Hippocampal formation (tissue), 2 donors: ENCODE measurements around the gene ACOX2.

Experiments used
- DNase-seq, 2 donors: peaks; one replicate each; lab custom pipeline; 2025; lab: John Stamatoyannopoulos, UW

The ACOX2 gene

DNA sequence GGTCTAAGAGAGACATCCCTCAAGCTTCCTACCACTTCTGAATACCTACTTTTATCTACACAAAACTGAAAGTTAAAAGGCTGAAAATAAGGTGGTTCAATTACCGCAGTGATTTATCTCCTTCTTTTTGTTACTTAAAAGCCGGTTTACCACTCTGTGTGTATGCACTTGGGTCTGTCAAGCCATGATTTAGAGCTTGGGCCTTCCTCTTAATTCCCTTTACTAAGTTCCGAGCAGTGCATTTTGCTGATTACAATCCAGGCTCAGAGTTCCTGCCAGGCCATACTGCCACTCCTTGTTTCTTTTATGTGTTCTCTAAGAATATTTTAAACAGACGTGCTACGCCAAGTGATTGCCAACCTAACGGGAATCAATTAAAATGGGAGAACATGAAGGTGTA lies 28.6 kb downstream of the ACOX2 start:
- DNase-seq = no peak

DNA sequence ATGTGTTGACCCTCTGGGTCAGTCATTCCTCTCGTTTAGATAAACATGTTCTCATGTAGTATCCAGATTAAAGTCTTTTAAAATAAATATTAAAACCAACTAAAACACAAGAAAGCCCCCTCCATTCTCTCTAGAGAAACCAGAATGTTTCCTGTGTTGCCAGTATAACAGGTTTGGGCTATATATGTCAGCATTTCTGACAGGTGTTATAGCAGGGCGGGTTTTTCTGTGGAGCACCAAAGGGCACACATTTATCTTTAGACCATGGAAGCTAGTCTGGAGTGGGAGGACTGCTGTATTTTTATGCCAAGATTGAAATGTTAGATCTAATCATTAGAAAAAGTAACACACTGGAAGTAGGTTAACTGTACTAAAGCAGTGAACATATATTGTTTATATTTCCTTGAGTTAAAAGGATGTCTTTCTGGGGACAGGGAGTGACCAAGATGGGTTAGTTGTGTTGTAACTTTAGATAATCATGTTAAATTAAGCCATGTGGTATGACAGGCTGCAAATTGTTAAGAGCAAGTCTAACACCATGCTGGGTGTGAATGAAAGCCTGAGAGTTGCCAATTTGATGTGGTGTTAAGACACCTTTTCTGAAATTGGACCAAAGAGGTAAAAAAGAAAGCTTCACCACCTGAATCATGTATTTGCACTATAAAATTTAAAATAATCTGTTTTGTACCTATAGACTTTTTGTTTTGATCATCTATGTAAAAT lies 29.5 kb downstream of the ACOX2 start:
- no peak for DNase-seq

DNA sequence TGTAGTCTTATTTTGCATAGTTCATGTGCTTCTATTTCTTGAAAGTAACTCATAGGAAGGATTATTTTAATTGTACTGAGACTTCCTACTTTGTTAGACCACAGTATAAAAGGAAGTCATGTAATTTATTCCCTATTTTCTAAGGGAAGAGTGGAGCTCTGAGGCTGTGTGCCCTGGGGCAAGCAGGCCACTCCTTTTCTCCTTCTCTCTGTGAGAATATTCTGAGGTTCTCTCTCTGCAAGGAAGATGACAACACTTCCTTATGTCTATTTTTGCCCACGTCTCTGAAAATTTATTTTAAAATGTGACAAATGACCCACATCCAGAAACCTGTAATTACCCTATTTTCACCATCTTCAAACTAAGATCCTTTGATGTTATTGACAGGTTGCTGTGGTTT lies 34.1 kb downstream of the ACOX2 start:
- DNase-seq = no peak

DNA sequence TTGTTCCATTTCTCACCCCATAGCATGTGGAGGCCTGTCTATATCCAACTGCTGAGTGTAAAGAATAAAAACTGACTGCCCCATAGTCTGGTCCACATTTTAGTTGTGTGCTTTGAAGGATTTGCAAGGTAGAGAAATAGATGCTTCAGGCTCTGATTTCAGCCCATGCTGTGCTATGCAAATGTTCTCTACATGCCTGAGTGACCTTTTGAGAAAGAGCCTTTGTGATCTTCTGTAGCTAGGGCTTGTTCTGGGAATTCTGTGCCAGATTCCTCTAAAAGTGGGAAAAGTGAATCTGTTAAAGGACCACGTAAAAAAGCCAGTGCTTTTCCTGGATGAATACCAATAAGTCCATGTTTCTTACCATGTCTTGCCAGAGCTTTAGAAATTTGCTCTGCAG lies 39.9 kb downstream of the ACOX2 start:
- DNase-seq = peak in 1 of 2 donors; percentile 51

DNA sequence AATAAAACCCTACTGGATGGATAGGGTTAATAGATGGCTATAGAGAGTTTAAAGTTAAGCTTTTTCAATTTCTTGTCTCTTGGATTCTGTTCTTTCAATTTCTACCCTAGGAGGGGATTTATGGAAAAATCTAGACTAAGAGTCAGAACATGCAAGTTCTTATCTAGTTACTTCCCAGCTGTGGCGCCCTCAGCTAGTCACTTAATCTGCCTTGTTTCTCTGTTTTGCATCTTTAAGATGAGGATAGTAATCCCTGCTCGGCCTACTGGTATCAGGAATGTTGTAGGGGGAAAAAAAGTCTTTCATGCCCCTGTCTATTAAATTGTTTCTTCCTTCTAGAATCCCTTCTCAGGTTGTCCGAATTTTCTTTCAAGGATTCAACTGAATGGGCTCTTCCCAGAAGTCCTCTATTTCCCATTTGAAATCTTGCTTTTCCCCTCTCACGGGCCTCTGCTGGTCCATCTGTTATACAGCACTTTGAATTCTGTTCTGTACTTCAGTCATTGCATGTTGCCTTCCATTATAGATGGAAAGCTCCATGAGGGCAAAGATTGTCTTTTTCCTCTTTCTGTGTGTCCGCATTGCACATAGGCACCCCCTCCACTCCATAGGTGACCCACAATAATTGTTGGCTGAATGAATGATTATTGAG lies 40.7 kb downstream of the ACOX2 start:
- no peak for DNase-seq

DNA sequence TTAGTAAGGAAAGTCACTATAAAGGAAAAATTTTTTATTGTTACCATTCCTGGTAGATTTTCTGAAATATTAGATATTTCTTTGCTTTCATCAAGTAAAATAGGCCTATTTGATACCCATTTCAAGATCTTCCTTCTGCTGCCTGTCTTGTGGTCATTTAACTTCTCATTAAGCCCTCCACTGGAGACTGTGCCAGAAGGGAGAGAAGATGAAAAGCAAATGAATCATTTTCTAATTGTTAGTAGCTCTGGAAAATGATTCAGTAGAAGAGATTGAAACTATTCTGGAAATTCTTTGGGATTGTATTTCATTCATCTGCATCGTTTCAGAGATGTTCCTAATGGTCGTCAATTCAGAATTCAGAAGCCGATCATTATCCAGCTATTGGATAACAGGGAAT lies 41.9 kb downstream of the ACOX2 start:
- DNase-seq = no peak

DNA sequence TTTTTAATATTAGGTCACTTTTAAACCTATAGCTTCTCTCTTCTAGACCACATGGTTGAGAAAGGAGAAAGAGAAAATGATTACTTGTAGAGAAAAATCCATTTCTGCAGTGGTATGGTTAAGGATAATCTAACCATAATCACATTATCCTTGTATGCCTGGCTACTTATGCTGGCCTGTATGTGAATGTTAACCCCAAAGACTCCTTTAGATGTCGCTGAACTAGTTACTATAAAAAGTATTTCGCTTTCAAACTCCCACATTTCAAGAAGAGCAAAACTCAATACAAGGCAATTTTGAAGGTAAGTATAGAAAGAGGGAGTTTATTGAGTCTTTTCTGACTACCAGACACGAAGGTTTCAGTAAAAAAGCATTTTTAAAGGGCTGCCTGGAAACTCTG lies 42.9 kb downstream of the ACOX2 start:
- DNase-seq = no peak

DNA sequence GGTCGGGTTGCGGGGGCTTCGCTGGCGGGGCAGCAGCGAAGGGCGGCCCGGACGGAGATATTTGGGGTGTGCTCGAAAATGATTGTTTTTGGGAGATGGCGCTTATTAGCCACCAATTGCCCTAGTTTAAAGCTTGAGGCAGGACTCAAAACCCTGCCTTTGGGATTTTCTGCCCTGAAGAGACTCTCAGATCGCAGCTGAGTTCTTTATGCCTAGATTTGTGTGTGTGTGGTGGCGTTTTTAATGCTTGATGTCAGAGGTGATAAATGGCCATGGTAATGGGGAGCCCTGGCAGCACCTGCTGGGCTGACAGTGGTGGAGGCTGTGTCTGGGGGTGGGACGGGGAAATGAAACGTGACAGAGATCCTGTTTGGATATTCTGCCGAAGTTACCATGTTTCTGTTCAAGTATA lies 44.5 kb downstream of the ACOX2 start:
- no peak for DNase-seq

DNA sequence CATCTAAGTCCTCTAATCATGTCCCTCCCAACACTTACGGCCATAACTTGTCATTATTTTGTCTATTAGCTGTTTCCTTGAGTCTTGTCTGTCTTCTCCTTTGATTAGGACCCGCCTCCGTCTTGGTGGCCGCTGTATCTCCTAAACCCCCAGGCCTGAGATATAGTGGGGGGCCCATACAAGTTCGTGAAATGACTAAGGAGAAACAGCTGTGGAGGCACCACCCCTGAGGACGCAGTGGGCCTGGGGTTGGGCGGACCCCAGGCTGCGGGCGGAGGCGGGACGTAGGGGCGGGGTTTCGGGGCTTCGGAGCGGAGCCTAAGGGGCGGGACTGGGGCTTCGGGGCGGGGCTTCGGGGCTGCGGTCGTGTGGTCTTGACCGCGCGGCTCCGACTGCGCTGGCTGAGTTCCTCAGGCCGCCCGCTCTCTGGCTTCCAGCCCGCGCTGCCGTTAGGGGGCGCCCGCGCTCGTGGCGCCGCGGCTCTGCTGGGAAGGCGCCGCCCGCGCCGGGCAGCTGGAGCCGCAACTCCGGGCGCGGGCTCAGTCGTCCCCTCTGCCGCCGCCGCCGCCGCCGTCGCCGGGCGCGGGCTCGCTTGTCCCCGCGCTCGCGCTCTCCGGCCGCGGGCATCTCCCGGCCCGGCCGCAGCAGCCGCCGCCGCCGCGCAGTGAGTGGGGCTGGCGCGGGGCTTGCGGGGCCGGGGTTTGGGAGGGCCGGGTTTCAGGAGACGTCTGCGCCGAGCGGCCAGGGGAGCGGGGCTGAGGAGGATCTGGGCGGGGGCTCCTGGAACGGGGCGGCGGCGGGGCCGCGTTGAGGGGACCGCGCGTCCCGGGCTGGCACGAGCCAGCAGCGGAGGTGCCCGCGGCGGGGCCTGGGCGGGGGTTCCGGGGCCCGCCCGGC lies 45.2 kb downstream of the ACOX2 start, which contains the start of gene KCTD6:
Gene KCTD6 (plus strand): TSS at position 591 of the 897 bp plus-strand sequence. CDS start 6,660 bp downstream, outside the sequence.
- DNase-seq = peak; percentile 84 to 87

DNA sequence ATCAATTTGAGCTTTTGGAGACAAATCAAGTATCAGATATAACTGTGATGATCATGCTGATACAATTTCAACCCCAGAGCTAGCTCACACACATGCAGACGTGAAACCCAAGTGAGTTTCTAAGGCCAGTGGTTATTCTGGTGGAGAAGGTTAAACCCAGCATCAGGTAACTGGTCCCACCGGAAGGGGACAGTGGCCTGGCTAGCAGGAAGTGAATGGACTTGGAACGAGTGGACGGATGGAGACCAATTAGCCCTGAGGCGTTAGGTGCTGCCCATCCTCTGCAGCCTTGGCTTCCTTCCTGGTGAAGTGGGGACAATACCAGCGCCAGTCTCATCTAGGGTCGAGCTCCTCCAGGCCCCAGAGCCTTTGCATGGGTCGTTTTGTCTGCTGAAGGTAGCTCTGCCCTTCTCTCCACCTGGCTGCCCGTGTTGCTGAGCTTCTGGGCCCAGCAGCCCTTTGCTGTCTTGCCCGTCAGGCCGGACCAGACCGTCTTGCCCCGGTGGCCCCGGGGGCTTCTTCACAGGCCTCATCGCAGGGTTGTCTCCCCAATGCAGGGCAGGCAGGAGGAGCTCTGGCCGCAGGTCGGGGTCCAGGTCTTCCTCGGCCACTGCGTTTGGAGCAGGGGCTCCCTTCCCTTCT lies 46.0 kb downstream of the ACOX2 start:
- DNase-seq = no peak

DNA sequence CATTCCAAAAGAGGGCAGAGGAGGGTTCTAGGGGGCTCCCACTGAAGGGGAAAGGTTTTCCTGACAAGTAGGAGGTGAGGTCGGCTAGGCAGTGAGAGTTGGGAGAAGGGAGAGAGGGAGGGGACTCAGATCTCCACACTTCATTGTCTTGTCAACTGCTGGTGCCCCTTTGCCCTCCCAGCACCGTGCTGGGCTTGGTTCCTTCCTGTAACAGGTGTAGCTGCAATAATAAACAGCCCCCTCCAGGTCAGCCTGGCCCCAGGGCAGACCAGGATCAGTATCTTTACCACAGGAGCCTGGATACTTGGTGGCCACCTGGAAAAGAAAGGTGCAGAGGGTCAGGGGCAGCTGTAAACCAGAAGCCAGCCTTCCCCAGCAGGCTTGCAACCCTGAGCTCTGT lies 48.0 kb downstream of the ACOX2 start:
- no peak for DNase-seq

DNA sequence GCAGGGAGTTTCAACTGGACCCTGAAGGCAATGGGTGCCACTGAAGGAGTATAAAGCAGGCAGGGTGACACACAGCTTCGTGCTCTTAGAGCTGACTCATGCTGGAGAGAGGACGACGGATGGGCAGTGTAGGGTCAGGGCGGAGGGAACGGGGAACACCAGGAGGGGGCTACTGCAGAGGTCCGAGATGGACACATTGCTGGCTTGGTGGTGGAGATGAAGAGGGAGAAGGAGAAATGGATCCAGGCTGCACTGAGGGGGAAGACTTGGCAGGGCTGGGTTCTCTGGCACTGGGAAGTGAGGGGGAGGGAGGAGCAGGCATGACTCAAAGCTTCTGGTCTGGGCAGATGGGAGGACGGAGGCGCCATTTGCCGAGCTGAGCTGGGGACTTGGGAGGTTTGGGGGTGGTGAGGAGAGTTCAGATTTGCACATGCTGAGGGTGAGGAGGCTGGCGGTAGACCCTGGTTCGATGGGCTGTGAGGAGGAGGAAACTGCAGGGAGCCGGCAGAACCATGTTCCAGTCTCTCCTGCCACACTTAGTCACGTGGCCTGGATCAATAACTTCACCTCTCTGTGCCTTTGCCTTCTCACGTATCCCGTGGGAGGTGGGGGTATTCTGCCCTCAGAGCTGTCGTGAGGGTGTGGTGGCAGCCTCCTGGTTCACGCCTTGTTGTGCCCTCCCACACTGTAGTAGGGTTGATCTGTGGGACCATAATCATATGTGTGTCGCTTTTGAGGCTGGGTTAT lies 49.7 kb downstream of the ACOX2 start:
- no peak for DNase-seq

DNA sequence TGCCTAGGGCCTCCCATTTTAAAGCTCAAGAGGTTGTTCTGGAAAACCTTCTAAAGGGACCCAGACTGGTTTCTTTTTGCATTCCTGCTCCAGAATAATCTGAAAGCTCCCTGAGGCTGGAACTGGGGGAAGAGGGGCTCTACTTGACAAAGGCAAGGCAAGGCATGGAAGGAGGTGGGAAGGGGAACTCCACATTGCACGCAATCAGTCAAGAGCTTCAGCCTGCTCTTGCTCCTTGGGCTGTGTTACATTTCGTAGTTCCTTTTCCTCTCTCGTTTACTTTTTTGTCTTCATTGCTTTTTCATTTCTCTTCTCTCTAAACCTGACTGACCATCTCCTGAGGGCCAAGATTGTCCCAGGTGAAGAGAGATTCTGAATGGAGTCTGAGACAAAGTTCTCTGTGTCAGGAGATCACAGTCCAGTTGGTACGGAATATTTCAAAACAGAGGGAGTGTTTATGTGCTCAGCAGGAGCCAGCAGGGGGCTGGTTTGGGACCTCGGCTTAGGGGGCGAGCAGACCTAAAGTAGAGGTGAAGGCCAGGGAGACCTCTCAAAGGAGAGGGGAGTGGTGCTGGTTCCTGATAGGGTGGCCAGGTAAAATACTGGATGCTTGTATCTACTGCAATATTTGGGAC lies 51.1 kb downstream of the ACOX2 start:
- no peak for DNase-seq

DNA sequence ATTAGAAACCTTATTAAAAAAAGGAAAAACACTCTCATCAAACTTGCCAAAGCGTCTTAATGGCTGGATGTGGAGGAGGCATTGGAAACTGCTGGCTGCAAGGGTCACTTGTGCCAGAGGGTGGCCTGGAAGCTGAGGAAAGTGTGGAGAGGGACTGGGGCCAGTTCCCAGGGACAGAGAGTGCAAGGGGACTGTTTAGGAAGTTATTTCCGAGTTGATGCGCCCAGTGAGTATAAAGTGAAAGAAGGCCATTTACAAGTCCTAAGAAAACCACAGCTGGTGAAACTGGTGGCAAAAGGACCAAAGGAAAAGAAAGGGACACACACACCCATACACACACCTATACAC lies 52.3 kb downstream of the ACOX2 start:
- DNase-seq = no peak

DNA sequence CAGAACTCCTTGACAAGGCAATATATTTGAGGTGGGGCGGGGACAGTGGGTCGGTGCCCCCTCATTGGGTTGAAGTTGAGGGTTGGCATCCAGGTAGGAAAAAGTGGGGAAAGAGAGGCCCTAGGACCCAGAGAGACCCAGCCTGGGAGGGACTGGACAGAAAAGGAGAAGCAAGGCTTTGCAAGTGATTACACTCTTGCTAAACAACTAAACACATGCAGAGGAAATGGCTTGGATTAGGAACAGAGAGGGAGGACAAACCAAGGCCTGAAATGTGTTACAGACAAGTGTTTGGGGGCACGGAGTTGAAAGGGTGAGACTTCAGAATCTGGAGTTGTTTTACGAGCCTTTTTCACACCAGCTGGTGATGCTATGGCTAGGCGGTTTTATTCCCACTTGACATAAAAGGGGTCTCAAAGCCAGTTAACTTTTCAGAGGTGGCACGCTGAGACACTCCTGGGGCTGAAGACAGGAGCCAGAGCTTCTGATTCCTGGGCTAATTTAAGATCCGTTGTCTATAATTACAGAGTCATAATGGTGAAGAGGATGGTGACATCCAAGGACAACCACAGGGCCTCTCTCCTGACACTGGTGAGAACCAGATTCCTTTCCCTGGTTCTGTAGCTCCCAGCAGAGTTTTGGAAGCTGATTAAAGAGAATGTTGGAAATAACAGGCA lies 52.8 kb downstream of the ACOX2 start:
- no peak for DNase-seq

DNA sequence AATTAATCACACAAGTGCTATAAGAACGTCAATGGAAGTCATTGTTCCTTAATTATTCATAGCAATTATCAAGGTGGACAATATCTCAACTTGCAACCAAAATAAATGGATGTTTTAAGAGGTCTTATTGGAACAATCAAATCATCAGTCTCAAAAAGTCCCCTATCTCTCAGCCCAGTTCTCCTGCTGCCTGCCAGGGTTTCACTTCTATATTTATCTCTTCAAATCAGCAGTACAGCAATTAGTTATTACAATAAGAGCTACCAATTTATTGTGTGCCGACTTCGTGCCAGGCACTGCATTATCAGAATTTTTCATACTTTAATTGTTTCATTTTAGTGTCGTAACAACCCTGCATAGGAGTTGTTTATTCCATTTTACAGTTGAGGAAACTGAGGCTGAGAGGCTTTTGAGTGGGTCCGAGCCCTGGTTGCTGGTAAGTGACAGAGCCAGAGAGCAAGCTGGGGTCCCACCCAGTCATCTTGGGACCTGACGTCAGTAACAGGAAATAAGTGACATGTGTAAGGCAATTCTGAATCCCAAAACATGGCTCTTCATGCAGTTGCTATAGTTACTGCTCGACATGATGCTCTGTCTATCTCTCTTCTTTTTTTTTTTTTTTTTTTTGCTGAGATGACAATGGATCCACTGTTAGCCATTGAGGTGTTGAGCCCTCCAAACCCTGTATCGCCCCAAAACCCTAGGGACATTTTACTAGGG lies 53.9 kb downstream of the ACOX2 start:
- DNase-seq = no peak

DNA sequence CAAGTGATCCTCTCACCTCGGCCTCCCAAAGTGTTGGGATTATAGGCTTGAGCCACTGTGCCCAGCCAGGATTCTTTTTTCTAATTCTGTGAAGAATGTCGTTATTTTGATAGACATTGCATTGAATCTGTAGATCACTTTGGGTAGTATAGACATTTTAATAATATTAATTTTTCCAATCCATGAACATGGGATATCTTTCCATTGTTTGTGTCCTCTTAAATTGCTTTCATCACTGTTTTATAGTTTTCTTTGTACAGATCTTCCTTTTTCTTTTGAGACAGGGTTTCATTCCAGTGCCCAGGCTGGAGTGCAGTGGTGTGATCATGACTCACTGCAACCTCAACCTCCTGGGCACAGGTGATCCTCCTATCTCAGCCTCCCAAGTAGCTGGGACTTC lies 56.7 kb downstream of the ACOX2 start:
- DNase-seq = no peak

DNA sequence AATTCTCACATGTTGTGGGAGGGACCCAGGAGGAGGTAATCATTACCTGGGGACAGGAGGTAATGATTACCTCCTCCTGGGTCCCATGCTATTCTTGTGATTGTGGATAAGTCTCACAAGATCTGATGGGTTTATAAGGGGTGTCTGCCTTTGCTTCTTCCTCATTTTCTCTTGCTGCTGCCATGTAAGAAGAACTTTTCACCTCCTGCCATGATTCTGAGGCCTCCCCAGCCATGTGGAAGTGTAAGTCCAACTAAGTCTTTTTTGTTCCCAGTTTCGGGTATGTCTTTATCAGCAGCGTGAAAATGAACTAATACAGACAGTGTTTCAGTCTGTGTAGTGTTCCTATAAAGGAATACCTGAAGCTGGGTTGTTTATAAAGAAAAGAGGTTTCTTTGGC lies 58.2 kb downstream of the ACOX2 start:
- no peak for DNase-seq

DNA sequence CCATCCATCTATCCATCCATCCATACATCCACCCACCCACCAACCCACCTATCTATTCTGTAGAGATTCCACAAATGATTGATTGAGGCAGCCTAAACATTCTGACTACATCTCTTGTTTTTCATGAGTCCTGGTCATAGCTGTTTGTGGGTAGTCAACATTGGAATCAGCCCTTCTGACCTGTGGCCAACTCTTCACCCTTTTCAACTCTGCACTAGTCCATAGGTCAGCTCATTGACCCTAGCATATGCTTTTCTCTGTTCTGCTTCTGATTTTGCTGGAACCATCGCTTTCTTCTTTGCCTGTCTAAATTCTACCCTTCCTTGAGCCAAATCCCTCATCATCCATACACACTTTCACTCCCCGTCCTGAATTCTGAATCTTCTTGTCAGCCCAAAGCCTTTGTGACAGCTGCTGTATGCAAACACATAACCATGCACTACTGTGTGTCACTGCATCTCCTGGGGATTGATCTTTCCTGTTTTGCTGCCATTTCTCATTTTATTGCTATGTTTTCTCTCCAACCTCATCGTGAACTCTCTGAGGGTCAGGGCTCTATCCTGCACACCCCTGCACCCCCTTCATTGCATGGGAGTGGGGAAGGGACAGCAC lies 61.9 kb downstream of the ACOX2 start:
- DNase-seq = no peak
